ENCODE results near the gene PDLIM7. TPM values are rescaled to one million over a fixed set of nuclear protein-coding genes. Genes with fewer than 3 reads are reported as not detected.

The PDLIM7 gene
- total and polyA plus RNA-seq, 2 experiments from 2014 or later, result 94.7 to 128 TPM

DNA sequence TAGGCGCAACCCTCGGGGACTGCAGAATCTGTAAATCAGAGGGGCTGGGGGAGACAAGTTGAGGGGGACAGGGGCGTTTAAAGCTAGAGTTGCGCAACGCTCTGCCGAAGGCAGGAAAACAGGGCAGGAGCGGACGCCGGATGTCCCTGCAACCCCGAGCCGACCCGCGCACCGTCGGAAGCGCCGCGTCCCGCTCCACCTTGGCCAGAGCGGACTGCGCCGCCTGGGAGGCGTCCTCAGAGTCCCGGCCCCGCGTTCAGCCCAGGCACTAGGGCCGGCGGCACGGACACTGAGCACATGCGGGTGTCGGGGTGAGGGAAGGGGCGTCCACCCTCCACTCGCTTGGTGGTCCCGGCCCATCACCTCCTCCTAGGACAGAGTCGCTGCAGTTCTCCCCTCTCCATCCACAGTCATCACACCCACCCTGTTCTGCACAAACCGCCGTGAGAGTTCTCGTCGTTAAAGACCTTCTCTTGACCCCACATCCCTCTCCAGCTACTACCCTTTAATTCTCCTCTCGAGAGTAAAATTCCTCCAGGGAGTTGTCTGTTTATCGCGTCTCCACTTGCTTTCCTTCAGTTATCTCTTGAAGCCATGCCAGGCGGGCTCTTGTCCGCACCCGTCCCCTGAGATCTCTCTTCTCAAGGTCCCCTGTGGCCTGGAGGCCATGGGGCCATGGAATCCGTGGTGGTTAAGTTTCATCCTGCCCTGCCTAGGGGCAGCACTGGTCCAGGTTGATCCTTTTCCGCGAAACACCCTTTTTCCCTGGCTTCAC lies 796 bp upstream of the PDLIM7 start:
- peak overlapping the region; percentile 83 for H3K4me3 ChIP-seq
- H3K4me1 Mint-ChIP-seq, result peaks cover 51% of the 10 kb centered on the region
- 0 out of 2 replicates have a peak overlapping the region, but pooled peaks have one; percentile 52 for H2AFZ ChIP-seq
- H3K9me2 ChIP-seq (ENCODE audit: insufficient read depth), result no peaks in the 10 kb centered on the region
- peaks cover 36% of the 10 kb centered on the region for H3F3A ChIP-seq (replicated peaks; ENCODE audit: low read depth)
- peak; percentile 83 for DNase-seq (ENCODE audit: low spot score)
- H4K20me1 ChIP-seq (replicated peaks; ENCODE audit: insufficient read depth), result no peaks in the 10 kb centered on the region; the same call in none of the 2 replicates
- H3K9me3 Mint-ChIP-seq, result no peaks in the 10 kb centered on the region
- H3K27me3 ChIP-seq (ENCODE audit: insufficient read depth), result peaks cover 22% of the 10 kb centered on the region
- peaks cover 20% of the 10 kb centered on the region for H3K79me2 ChIP-seq (replicated peaks; ENCODE audit: insufficient read depth)
- no peaks in the 10 kb centered on the region for H3K36me3 ChIP-seq (ENCODE audit: insufficient read depth)
- H3K4me3 Mint-ChIP-seq, result peak overlapping the region; percentile 79
- peaks cover 48% of the 10 kb centered on the region for H3K4me1 ChIP-seq (ENCODE audit: insufficient read depth)
- no peak overlapping the region for H3K27ac ChIP-seq (ENCODE audit: low read depth)
- H3K27ac Mint-ChIP-seq, result no peak overlapping the region; the same call in 1 of the 2 replicates
- H3K27me3 Mint-ChIP-seq (ENCODE audit: insufficient read depth, low read depth, poor library complexity), result peaks cover 37% of the 10 kb centered on the region
- ATAC-seq, result peak; percentile 3
- peak overlapping the region; percentile 88 for H3K4me2 ChIP-seq
- no peak for TF ChIP-seq JUNB (IDR thresholded peaks at IDR 0.05; ENCODE audit: unreplicated experiment)
- TF ChIP-seq NANOG (IDR thresholded peaks at IDR 0.05; ENCODE audit: borderline replicate concordance), result no peak
- no peak for TF ChIP-seq EZH2phosphoT487 (IDR thresholded peaks at IDR 0.05; ENCODE audit: unreplicated experiment)
- TF ChIP-seq, protein P1, sequence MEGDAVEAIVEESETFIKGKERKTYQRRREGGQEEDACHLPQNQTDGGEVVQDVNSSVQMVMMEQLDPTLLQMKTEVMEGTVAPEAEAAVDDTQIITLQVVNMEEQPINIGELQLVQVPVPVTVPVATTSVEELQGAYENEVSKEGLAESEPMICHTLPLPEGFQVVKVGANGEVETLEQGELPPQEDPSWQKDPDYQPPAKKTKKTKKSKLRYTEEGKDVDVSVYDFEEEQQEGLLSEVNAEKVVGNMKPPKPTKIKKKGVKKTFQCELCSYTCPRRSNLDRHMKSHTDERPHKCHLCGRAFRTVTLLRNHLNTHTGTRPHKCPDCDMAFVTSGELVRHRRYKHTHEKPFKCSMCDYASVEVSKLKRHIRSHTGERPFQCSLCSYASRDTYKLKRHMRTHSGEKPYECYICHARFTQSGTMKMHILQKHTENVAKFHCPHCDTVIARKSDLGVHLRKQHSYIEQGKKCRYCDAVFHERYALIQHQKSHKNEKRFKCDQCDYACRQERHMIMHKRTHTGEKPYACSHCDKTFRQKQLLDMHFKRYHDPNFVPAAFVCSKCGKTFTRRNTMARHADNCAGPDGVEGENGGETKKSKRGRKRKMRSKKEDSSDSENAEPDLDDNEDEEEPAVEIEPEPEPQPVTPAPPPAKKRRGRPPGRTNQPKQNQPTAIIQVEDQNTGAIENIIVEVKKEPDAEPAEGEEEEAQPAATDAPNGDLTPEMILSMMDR (conservative IDR thresholded peaks at IDR 0.05; ENCODE audit: low read depth in 2 of 2), result no peak
- TF ChIP-seq, protein P2, sequence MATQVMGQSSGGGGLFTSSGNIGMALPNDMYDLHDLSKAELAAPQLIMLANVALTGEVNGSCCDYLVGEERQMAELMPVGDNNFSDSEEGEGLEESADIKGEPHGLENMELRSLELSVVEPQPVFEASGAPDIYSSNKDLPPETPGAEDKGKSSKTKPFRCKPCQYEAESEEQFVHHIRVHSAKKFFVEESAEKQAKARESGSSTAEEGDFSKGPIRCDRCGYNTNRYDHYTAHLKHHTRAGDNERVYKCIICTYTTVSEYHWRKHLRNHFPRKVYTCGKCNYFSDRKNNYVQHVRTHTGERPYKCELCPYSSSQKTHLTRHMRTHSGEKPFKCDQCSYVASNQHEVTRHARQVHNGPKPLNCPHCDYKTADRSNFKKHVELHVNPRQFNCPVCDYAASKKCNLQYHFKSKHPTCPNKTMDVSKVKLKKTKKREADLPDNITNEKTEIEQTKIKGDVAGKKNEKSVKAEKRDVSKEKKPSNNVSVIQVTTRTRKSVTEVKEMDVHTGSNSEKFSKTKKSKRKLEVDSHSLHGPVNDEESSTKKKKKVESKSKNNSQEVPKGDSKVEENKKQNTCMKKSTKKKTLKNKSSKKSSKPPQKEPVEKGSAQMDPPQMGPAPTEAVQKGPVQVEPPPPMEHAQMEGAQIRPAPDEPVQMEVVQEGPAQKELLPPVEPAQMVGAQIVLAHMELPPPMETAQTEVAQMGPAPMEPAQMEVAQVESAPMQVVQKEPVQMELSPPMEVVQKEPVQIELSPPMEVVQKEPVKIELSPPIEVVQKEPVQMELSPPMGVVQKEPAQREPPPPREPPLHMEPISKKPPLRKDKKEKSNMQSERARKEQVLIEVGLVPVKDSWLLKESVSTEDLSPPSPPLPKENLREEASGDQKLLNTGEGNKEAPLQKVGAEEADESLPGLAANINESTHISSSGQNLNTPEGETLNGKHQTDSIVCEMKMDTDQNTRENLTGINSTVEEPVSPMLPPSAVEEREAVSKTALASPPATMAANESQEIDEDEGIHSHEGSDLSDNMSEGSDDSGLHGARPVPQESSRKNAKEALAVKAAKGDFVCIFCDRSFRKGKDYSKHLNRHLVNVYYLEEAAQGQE (IDR thresholded peaks at IDR 0.05; ENCODE audit: unreplicated experiment), result no peak
- no peak for TF ChIP-seq EZH2 (IDR thresholded peaks at IDR 0.05; ENCODE audit: low read depth, unreplicated experiment)
- TF ChIP-seq STAT1 (IDR thresholded peaks at IDR 0.05; ENCODE audit: unreplicated experiment), result no peak
- TF ChIP-seq, protein P3, sequence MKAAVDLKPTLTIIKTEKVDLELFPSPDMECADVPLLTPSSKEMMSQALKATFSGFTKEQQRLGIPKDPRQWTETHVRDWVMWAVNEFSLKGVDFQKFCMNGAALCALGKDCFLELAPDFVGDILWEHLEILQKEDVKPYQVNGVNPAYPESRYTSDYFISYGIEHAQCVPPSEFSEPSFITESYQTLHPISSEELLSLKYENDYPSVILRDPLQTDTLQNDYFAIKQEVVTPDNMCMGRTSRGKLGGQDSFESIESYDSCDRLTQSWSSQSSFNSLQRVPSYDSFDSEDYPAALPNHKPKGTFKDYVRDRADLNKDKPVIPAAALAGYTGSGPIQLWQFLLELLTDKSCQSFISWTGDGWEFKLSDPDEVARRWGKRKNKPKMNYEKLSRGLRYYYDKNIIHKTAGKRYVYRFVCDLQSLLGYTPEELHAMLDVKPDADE (IDR thresholded peaks at IDR 0.05), result no peak
- TF ChIP-seq CREB1 (CRISPR knock-in tag; IDR thresholded peaks at IDR 0.05; ENCODE audit: low read depth), result no peak
- TF ChIP-seq, protein P4, sequence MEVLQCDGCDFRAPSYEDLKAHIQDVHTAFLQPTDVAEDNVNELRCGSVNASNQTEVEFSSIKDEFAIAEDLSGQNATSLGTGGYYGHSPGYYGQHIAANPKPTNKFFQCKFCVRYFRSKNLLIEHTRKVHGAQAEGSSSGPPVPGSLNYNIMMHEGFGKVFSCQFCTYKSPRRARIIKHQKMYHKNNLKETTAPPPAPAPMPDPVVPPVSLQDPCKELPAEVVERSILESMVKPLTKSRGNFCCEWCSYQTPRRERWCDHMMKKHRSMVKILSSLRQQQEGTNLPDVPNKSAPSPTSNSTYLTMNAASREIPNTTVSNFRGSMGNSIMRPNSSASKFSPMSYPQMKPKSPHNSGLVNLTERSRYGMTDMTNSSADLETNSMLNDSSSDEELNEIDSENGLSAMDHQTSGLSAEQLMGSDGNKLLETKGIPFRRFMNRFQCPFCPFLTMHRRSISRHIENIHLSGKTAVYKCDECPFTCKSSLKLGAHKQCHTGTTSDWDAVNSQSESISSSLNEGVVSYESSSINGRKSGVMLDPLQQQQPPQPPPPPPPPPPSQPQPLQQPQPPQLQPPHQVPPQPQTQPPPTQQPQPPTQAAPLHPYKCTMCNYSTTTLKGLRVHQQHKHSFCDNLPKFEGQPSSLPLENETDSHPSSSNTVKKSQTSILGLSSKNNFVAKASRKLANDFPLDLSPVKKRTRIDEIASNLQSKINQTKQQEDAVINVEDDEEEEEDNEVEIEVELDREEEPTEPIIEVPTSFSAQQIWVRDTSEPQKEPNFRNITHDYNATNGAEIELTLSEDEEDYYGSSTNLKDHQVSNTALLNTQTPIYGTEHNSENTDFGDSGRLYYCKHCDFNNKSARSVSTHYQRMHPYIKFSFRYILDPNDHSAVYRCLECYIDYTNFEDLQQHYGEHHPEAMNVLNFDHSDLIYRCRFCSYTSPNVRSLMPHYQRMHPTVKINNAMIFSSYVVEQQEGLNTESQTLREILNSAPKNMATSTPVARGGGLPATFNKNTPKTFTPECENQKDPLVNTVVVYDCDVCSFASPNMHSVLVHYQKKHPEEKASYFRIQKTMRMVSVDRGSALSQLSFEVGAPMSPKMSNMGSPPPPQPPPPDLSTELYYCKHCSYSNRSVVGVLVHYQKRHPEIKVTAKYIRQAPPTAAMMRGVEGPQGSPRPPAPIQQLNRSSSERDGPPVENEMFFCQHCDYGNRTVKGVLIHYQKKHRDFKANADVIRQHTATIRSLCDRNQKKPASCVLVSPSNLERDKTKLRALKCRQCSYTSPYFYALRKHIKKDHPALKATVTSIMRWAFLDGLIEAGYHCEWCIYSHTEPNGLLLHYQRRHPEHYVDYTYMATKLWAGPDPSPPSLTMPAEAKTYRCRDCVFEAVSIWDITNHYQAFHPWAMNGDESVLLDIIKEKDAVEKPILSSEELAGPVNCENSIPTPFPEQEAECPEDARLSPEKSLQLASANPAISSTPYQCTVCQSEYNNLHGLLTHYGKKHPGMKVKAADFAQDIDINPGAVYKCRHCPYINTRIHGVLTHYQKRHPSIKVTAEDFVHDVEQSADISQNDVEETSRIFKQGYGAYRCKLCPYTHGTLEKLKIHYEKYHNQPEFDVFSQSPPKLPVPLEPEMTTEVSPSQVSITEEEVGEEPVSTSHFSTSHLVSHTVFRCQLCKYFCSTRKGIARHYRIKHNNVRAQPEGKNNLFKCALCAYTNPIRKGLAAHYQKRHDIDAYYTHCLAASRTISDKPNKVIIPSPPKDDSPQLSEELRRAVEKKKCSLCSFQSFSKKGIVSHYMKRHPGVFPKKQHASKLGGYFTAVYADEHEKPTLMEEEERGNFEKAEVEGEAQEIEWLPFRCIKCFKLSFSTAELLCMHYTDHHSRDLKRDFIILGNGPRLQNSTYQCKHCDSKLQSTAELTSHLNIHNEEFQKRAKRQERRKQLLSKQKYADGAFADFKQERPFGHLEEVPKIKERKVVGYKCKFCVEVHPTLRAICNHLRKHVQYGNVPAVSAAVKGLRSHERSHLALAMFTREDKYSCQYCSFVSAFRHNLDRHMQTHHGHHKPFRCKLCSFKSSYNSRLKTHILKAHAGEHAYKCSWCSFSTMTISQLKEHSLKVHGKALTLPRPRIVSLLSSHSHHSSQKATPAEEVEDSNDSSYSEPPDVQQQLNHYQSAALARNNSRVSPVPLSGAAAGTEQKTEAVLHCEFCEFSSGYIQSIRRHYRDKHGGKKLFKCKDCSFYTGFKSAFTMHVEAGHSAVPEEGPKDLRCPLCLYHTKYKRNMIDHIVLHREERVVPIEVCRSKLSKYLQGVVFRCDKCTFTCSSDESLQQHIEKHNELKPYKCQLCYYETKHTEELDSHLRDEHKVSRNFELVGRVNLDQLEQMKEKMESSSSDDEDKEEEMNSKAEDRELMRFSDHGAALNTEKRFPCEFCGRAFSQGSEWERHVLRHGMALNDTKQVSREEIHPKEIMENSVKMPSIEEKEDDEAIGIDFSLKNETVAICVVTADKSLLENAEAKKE (CRISPR knock-in tag; IDR thresholded peaks at IDR 0.05), result no peak
- TF ChIP-seq ZNF331 (CRISPR knock-in tag; IDR thresholded peaks at IDR 0.05; ENCODE audit: low read depth), result no peak
- TF ChIP-seq ZNF114 (CRISPR knock-in tag; IDR thresholded peaks at IDR 0.05), result no peak
- H3K36me3 Mint-ChIP-seq (ENCODE audit: low read depth), result peaks cover 14% of the 10 kb centered on the region
